ENCODE results near the gene CFAP221. TPM values are rescaled to one million over a fixed set of nuclear protein-coding genes. Genes with fewer than 3 reads are reported as not detected.

The CFAP221 gene
- total RNA-seq, 3 donors from 2014 or later = 0.51 TPM; not detected in 2

GRCh38 chr2:119525614-119526013 lies 18.6 kb upstream of the CFAP221 start:
- intact Hi-C loops (cut with DNase I, micrococcal nuclease) = no loop called here
- Histone ChIP-seq H3K4me1 (ENCODE audit: low read depth) (no peaks in the 10 kb centered on the region), H3K4me3 (no peak overlapping the region), H3K9me3 (no peaks in the 10 kb centered on the region), H3K36me3 (ENCODE audit: low read depth) (no peaks in the 10 kb centered on the region)
- TF ChIP-seq, protein P1, sequence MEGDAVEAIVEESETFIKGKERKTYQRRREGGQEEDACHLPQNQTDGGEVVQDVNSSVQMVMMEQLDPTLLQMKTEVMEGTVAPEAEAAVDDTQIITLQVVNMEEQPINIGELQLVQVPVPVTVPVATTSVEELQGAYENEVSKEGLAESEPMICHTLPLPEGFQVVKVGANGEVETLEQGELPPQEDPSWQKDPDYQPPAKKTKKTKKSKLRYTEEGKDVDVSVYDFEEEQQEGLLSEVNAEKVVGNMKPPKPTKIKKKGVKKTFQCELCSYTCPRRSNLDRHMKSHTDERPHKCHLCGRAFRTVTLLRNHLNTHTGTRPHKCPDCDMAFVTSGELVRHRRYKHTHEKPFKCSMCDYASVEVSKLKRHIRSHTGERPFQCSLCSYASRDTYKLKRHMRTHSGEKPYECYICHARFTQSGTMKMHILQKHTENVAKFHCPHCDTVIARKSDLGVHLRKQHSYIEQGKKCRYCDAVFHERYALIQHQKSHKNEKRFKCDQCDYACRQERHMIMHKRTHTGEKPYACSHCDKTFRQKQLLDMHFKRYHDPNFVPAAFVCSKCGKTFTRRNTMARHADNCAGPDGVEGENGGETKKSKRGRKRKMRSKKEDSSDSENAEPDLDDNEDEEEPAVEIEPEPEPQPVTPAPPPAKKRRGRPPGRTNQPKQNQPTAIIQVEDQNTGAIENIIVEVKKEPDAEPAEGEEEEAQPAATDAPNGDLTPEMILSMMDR (IDR thresholded peaks at IDR 0.05) = no peak
- ATAC-seq = no peak
- DNase-seq = no peak

GRCh38 chr2:119527999-119528398 lies 16.2 kb upstream of the CFAP221 start:
- ATAC-seq (no peak), DNase-seq (no peak)
- H3K36me3 ChIP-seq (ENCODE audit: low read depth) = no peaks in the 10 kb centered on the region
- TF ChIP-seq, protein P1 (IDR thresholded peaks at IDR 0.05) = no peak
- H3K4me1 ChIP-seq (ENCODE audit: low read depth) = no peaks in the 10 kb centered on the region
- no peak overlapping the region for H3K4me3 ChIP-seq
- intact Hi-C loops (cut with DNase I, micrococcal nuclease) = no loop called here
- peaks cover 7% of the 10 kb centered on the region for H3K9me3 ChIP-seq

GRCh38 chr2:119531292-119531691 lies 13.0 kb upstream of the CFAP221 start:
- ATAC-seq (no peak), DNase-seq (no peak)
- Histone ChIP-seq H3K4me3 (no peak overlapping the region), H3K4me1 (ENCODE audit: low read depth) (no peaks in the 10 kb centered on the region), H3K36me3 (ENCODE audit: low read depth) (no peaks in the 10 kb centered on the region), H3K9me3 (peaks cover 13% of the 10 kb centered on the region)
- intact Hi-C loops (cut with DNase I, micrococcal nuclease) = no loop called here
- TF ChIP-seq, protein P1 (IDR thresholded peaks at IDR 0.05) = no peak

GRCh38 chr2:119533560-119533959 lies 10.7 kb upstream of the CFAP221 start:
- TF ChIP-seq, protein P1 (IDR thresholded peaks at IDR 0.05) = no peak
- intact Hi-C loops (cut with DNase I, micrococcal nuclease) = no loop called here
- Histone ChIP-seq H3K4me3 (no peak overlapping the region), H3K36me3 (ENCODE audit: low read depth) (no peaks in the 10 kb centered on the region), H3K9me3 (peaks cover 13% of the 10 kb centered on the region), H3K4me1 (ENCODE audit: low read depth) (no peaks in the 10 kb centered on the region)
- DNase-seq (no peak), ATAC-seq (no peak)

GRCh38 chr2:119536211-119536610 lies 8.0 kb upstream of the CFAP221 start:
- ATAC-seq (no peak), DNase-seq (no peak)
- TF ChIP-seq, protein P1 (IDR thresholded peaks at IDR 0.05) = no peak
- Histone ChIP-seq H3K4me3 (no peak overlapping the region), H3K9me3 (peaks cover 13% of the 10 kb centered on the region), H3K4me1 (ENCODE audit: low read depth) (no peaks in the 10 kb centered on the region), H3K36me3 (ENCODE audit: low read depth) (no peaks in the 10 kb centered on the region)
- intact Hi-C loops (cut with DNase I, micrococcal nuclease) = no loop called here

- TF ChIP-seq, protein P1 (IDR thresholded peaks at IDR 0.05) = no peak
- Histone ChIP-seq H3K4me3 (no peak overlapping the region), H3K9me3 (peaks cover 13% of the 10 kb centered on the region), H3K4me1 (ENCODE audit: low read depth) (no peaks in the 10 kb centered on the region), H3K36me3 (ENCODE audit: low read depth) (no peaks in the 10 kb centered on the region)
- ATAC-seq (no peak), DNase-seq (no peak)
- intact Hi-C loops (cut with DNase I, micrococcal nuclease) = no loop called here
These were observed 7.5 kb upstream of the CFAP221 start for GRCh38 chr2:119536707-119537106.
